GM18499 (cell line): ENCODE data around the gene CREB3L2.
"Not testable (repeated sequence)": the region's sequence is repeated elsewhere in the genome, so short reads cannot be mapped to it uniquely, and the experiment has no call there.

Source experiments
- ATAC-seq: cut with Tn5 transposase; IDR thresholded peaks from one replicate; pipeline ENCODE4 v1.9.1; 2021; ENCODE audit warnings: moderate number of reproducible peaks; ENCODE audit not compliant: insufficient read depth, unreplicated experiment

Gene CREB3L2

DNA sequence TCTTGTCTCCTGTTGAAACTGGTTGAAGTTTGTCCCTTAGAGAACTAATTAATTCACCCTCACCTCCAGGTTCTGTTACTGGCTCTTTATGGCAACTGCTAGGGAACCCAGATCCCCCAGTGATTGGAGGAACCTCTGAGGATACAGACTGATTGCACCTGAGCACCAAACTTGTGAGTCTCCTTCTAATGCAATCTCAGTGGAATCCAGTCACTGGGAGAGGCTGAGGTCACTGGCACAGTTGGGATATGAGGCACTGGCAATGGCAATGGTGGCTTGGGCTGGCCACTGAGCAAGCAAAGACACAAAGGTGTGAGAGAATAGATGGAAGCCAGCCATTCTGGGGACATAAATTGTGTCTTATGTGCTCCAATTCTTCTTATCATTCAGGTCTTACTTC lies 149.8 kb downstream of the CREB3L2 start:
- no peak for ATAC-seq

GRCh38 chr7:137850972-137851945 lies 150.6 kb downstream of the CREB3L2 start:
- ATAC-seq = no peak

DNA sequence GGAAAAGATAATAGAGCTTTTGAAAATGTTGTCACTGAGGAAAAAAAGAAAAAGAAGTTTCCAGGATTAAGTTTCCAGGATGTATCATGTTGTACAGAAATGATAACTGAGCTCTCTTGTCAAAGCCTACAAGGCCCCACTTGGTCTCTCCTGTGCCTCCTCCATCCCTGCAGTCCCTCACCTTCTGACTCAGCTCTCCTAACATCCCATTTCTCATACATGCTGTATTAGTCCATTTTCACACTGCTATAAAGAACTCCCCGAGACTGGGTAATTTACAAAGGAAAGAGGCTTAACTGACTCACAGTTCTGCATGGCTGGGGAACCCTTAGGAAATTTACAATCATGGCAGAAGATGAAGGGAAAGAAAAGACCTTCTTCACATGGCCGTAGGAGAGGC lies 151.3 kb downstream of the CREB3L2 start:
- ATAC-seq = no peak

DNA sequence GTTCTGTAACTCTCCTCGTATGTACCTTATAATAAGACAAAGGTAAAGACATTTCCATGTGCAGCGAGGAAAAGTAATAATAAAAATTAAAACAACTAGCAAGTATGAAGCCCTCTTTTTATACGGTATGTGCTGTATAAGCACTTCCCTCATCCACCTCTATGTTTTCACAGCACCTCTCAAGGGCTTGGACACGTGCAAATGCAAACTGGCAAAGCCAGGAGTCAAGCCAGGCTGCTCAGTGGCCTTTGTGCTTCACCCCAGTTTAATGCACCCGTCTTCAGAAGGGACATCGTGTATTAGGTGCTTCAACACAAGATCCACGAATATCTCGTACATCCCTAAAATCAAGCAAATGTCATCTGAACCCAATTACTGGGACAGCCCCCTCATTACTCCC lies 153.8 kb downstream of the CREB3L2 start:
- no peak for ATAC-seq

- ATAC-seq = no peak
Observed at GRCh38 chr7:137847568-137848050, 154.3 kb downstream of the CREB3L2 start.

GRCh38 chr7:137846827-137847567 lies 154.9 kb downstream of the CREB3L2 start, which contains the start of gene DGKI:
Gene DGKI (minus strand): TSS chr7:137846974.
- no peak for ATAC-seq

DNA sequence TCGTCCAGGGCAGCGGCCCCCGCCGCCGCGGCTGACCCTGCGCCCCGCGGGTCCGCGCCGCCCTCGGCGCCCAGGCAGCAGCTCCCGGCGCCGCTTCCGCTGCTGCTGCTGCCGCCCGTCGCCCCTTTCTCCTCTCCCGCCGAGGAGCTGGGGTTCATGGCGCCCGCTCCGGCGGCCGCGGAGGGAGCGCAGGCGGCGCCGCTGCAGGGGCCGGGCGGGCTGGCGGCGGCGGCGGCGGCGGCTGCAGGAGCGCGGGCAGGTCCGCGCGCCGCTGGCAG lies 155.4 kb downstream of the CREB3L2 start:
- no peak for ATAC-seq

GRCh38 chr7:137844677-137845425 lies 157.0 kb downstream of the CREB3L2 start:
- no peak for ATAC-seq

DNA sequence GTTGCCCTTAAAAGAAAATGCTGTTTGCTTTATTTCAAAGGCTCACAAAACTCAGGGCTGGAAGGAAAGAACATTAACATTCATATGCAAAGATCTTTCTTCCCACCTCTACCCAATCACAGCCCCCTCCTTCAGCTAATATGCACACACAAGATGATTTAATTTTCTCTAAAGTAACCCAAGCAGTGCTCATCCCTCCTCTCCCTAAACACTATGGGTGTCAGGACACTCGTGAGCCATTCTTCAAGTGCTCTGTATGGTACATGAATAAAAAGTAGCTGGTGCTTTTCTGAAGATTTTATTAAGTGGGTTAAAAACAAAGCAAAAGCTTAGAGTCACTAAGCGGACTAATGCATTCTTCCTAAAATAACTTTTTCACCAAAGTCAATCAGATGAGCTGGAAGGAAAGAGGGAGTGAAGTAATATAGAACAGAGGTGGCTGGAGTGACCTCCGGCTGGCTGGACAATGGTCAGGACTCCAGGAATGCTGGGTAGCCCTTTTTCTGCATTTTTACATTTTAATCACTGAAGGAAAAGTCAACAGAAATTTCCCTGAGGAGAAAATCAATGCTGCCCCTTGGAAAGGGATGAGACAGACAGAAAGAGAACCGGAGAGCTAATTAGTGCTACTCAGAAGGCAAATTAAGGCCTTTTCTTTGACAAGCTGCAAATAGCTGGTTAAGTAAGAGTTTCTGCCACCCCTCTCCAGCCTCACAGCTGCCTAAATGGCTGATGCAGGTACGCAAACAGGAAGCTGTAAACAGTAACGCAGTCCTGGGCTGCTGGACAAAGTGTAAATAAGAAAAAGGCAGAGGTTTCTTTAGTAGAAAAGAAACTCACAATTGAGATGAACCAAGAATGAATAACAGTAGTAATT lies 161.7 kb downstream of the CREB3L2 start:
- no peak for ATAC-seq

DNA sequence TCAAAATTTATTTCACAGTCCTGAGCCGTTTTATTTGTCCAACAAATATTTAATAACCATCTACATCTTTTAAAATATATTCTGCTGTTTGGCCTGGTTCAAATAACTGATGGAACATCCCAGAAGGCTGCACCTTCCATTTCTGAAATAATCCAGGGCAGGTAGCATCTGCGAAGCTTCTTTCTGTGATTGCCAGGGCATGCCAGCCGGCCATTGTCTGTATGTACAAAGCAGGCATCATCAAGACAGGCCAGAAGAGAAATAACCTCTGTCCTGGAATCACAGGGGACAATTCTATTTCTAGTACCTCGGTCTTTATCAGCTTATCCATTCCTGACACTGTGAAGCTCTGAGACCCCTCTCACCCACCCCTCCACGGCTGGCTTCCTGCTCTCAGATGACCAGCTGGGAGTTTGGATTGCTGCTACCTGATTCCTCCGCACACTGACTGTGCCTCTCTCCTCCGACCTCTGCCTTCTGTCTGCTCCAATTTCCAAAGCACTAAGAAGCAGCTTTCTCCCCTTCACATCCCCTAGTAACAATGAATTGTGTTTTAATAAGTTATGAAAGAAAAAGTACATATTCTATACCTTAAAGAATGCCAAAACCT lies 163.1 kb downstream of the CREB3L2 start:
- ATAC-seq = no peak

DNA sequence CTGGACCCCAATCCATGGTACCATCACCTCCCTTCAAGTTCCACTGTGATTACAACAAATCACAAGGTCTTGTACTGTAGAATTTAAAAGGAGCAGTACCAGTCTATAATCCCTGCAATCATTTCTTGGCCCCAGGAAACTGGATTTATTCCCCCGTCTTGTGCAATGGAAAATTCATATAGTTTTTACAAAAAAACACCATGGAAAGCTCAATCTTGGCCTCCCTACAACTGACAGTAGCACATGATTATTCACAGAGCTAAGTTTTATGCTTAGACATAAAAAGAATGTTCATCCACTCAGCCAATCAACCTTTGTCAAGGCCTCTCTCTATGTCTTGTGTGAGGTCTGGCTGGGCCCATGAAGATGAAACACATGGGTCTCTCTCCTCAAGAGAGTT lies 165.3 kb downstream of the CREB3L2 start:
- no peak for ATAC-seq

GRCh38 chr7:137836113-137836509 lies 165.8 kb downstream of the CREB3L2 start:
- ATAC-seq = no peak

- ATAC-seq = no peak
Observed at GRCh38 chr7:137835486-137836112, 166.3 kb downstream of the CREB3L2 start.

- ATAC-seq = no peak
Observed at GRCh38 chr7:137834552-137834951, 167.3 kb downstream of the CREB3L2 start.

DNA sequence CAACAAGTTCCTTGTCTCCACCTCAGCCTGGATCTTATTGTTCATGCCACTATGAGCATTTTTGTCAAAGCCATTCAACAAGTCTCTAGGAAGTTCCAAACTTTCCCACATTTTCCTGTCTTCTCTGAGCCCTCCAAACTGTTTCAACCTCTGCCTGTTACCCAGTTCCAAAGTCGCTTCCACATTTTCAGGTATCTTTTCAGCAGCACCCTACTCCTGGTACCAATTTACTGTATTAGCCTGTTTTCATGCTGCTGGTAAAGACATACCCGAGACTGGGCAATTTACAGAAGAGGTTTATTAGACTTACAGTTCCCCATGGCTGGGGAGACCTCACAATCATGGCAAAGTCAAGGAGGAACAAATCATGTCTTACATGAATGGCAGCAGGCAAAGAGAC lies 168.9 kb downstream of the CREB3L2 start:
- ATAC-seq = not testable (repeated sequence)

DNA sequence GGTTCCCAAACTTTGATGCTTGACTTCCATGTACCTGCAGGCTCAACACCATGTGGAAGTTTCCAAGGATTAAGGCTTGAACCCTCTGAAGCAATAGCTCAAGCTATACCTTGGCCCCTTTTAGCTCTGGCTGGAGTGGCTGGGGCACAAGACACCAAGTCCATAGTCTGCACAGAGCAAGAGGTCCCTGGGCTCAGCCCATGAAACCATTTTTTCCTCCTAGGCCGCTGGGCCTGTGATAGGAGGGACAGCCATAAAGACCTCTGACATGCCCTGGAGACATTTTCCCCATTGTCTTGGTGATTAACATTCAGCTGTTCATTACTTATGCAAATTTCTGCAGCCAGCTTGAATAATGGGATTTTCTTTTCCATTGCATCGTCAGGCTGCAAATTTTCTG lies 169.5 kb downstream of the CREB3L2 start:
- no peak for ATAC-seq

DNA sequence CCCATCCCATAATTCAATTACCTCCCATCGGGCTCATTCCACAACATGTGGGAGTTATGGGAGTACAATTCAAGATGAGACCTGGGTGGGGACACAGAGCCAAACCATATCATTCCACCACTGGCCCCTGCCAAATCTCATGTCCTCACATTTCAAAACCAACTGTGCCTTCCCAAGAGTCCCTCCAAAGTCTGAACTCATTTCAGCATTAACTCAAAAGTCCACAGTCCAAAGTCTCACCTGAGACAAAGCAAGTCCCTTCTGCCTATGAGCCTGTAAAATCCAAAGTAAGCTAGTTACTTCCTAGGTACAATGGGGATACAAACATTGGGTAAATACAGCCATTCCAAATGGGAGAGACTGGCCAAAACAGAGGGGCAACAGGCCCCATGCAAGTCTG lies 170.3 kb downstream of the CREB3L2 start:
- ATAC-seq = not testable (repeated sequence)

GRCh38 chr7:137829337-137829992 lies 172.4 kb downstream of the CREB3L2 start:
- no peak for ATAC-seq
